AG08395 (cell line): ENCODE data around the gene CLRN3.

Source experiments
- DNase-seq: peaks from one replicate; pipeline ENCODE4 v3.0.0; 2012; ENCODE audit warnings: mixed read lengths, low spot score

The CLRN3 gene

DNA sequence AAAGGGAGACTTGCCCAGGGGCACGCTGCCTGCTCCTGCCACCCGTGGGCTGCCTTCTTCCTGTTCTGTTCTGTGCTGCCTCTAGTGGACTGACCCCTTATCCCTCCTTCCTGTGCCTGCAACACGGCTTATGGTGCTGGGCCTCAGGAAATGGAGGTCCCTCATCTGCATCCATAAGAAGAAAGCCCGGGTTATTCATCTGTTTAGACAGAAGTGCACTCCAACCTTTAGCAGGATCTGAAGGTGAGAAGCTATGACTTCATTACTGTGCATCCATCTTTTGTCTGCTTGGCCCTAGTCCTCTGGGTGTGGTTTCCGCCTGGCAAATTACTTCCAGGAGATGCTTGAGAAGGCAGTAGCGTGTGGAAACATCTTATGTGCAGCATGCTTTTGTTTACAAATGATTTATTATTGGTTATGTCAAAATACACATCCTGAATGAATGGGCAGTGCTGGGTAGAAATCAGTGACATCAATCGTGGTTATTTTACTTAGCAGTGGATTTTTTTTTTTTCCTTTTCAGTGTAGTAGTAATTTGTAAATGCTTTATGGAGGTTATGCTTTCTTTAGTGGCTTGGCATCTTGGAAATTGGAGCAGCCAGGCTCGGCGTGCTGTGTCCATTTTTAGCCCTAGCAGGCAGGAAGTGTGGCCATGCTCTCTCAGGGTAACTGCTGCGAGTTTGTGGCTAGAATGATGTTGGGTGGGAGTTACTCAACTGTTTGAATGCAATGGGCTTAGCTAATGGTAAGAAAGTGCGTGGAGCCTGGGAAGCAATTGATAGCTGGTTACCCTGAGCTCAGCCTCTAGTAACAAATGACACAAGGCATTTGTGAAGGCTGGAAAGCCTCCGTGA is 26.9 kb upstream of the CLRN3 start:
- DNase-seq = peak; percentile 79

DNA sequence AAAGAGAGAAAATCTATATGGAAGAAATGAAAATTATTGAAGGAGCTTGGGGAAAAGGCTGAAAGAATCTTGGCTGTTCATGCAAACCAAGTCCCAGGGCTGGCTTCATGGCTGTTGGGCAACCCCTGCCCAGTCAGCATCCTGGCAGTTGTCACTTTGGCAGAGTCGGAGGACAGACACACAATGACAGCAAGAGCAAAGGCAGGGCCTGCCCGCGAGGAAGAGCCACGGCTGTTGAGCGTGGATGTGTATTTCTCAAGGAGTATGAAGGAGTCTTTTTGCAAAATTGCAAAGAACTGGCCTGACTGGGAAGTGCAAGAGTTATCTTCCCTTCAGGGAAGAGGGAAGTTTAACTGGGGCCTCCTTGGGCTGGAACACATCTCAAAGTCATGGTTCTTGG is 25.8 kb upstream of the CLRN3 start:
- DNase-seq = no peak

DNA sequence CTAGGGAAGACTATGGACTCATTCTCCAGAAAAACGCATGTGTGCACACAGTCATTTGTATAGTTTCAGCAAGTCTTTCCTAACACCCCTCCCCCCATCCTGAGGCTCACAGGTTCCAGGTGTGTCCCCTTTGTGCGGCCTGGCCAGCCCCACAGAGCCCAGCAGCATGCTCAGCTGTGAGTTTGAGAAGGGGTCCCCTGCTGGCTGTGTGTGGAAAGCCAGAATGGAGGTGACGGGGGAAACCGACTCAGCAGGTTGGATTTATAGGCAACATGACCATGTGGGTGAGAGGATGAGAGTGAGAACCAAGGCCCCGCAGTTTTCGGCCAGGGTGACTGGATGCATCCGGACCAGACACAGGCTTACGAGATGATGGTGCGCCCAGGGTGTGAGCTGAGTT is 24.1 kb upstream of the CLRN3 start:
- no peak for DNase-seq

DNA sequence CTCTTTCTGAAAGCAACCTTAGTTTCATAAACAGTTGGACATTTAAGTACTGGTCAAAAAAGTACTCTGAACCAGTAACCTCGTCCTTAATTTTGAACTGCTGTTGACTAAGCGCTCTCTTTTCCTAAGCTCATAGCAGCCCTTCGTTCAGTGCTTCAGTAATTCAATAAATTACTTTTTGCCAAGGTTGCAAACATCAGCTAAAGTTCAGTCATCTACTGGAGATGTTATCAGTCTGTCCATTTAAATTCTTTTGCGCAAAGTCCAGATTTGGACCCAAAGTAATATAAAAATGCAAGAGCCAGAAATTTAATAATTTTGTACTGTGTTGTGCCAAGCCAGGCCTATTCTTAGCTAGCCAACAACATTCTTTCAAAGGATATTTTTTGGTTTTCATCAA is 22.6 kb upstream of the CLRN3 start:
- no peak for DNase-seq

DNA sequence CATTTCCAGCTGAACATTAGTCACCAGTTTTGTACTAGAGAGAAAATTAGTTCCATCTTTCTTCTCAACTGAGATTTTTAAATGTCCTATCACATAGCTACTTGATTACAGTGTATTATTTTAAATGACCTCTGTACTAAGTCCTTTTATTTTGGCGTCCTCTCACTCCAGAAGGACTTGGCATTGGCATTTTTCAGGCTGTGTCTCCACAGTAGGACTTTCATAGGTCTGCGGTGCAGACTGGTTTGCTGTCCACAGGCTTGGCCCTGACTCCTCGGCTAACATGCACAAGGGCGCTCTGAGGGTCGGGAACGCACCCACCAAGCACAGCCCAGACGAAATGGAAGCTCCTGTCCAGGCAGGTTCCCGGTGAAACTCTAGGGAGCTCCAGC is 20.6 kb upstream of the CLRN3 start:
- no peak for DNase-seq

DNA sequence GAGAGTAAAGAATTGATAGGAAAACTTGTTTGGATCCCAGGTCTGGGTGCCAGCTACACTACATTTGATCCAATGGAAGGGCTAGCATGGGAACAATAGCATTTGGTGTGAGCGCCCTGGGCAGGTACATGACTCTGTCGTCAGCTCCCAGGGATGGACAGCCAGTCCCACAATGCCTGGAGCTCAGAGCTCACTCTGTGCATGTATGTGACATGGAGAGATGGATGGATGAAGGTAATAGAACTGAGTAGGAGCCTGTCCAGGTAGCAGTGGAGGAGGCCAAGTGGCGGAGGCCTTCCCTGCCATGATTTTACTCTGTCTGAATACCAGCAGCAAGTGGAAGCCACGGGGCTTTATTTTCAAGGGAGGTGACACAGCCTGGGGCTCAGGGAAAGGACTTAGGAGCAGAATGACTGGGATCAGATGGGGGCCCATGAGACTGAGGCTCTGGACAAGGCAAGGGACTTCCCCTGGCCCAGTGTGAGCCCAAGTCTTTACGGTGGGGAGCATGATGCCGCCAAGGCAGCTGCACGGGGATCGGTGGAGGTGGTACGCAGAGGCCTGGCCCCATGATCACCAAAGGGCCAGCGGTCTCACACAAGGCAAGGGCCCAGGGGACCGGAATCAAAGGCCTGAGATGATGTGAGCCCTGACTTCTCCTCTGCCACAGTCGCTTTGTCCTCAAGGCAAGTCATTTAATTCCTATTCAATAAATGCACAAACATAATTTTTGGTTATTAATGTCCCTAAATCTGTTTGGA is 20.0 kb upstream of the CLRN3 start:
- no peak for DNase-seq

DNA sequence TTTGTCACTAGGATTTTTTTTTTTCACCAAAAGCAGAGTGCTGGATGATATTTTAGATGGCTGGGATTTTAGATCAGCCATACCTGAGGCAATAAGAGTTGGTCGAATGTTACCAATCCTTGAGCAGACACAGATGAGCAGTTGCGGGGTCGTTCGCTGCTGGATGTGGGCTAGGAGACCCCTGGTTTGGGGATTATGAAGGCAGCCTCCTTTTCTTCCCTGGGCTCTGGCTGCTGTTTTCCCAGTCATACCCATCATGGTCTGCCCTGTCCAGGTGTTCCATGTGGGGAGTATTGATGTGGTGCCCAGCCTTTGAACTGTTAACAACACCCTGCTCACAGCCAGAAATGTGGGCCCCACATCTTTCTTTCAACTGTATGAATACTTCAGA is 19.1 kb upstream of the CLRN3 start:
- no peak for DNase-seq

DNA sequence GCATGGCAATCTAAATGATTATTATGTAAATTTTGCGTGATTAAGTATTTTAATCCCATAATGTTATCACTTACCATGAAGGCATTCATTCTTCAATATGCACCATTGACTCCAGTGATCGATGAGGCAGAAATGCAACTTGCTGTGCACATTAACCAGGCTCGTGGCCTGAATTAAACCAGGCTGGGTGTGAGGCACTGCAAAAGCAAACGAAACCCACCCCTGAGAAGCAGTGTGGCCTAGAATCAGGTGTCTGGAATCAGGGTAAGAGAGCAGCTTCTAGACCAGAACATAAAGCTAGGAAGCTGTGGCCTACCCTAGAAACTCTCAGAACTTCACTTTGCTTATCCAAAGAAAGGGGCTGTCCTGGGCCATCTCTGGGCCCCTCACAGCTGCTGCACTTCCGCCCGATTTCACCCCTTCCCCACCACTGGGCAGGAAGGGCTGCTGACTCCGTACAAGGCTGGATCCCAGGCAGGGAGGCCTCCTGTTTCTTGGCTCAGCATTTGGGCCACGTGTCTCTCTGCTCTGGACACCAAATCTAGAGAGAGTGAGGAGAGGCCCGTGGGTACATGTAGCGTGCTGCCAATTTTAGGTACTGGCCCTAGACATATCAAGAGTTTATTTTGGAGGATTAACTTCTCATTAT is 18.6 kb upstream of the CLRN3 start:
- no peak for DNase-seq

DNA sequence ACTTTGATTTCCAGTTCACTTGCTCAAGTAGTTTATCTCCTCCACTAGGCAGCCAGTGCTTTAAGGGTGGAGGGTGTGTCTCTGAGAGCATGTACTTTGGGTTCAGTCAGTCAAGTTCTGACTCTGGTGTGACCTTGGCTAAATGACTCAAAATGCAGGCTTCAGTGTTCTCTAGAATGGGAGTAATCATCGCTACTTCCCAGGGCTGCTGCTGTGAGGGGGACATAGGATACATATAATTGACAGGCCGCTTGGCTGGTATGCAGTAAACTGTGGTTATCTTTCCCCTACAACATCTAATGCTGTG is 17.7 kb upstream of the CLRN3 start:
- DNase-seq = no peak

DNA sequence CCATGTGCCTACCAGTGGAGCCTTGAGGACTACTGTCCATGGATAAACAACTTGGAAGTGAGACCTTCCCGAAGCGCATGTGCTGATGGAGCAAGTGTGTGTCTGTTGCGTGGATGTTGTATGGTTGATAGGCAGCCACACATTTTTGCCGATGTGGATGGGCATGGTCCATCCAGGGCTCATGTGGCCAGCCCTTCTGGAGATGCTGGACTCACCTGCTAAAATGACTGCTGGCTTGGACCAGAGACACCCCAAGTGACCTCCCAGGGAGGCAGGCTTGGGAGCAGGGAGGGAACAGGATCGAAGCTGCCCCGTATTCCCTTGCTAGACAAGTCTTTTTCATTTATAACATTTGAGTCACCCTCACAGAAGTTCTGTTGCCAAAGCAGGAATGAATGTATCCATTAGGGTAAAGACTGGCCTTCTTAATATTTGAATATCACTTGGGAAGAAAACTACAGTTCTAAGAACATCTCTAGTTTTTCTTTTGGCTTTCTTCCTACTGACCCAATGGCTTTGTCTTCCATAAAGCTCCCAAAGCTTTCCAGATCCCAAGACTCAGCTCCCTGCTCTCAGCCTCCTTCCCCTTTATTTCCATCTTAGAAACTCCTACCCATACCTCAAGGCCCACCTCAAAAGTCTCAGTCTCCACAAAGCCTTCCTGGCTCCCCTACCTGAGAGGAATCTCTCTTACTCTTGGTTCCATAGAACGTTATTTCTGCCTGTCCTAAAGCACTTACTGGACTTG is 17.1 kb upstream of the CLRN3 start:
- DNase-seq = no peak

DNA sequence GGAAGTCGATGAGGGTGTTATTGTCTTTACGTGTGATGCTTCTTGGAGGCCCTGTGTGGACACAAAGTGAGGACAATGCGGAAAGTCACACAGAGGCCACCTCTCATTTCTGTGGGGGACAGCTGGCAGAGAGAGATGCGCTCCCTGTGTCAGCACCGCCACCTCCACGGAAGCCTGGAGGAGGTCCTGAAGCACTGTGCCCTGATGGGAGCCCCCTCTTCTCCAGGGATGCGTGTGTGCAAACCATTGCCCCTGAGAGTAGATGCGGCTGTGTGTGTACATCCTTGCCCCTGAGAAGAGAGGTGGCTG is 16.2 kb upstream of the CLRN3 start:
- DNase-seq = no peak

DNA sequence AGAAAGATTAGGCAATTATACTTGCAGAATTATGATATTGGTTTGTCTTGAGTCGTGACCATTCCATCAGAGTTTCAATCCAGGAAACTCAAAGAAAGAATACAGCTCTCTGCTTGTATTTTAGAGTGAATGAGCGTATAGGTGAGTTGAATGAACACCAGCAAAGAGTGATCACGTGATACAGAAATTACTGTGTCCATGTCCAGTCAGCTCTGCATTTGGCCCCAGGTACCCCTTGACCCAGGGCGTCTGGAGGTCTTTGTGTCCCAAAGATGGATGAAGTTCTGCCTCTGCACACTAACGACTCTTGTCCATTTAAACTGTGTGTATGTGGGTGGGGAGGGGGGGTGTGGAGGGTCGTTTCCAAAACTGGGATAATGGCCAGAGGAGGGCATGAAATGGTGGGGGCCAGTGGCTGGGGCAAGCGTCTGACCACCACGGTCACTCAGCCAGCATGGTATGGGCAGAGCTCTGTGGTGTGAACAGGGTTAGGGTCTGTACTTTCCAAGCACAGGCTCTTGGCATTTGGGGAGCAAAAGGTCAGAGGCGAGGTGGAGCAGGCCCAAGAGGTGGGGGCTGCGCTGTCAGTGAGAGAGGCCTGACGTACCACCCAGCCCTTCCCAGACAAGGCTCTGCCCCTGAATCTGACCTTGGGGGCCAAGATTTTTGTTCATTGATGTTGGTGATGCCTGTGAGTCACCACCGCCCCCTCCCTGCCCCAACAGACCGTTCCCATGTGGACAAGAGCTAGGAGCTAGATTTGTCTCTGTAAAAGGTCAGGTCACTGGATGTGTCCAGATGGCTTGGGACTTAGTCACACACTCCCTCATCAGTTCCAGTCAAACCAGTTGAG is 15.6 kb upstream of the CLRN3 start:
- DNase-seq = peak; percentile 78

DNA sequence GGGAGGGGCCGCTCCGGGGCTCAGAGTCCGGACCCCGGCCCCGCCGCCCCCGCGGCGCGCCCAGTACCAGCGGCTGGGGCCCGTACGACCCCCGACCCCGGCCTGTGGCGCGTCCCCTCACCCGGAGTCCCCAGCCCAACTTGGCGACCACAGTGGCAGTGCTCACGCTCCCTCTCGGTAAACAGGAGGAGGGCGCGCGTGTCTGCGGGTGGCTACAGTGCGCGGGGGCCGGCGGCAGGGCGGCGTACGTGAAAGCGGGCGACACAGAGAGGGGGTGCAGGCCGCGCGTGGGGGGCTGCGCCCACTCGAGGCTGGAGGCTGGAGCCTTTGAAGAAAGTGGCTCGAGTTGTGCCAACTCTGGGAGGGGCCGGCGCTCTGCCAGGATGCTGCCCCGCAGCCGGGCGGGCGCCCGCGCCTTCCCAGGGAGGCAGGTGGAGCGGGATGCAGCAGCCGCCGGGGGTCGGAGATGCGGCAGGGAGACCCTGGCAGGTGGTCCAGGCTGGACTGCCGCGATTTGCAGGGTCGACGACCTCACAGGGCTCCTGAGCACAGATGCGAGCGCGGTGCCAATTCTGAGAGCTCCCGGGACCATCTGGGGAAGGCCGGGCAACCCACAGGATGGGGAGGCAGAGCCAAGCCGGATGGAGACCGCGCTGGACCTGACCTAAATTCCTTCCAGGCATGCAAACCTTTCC is 14.8 kb upstream of the CLRN3 start:
- peak; percentile 76 for DNase-seq

DNA sequence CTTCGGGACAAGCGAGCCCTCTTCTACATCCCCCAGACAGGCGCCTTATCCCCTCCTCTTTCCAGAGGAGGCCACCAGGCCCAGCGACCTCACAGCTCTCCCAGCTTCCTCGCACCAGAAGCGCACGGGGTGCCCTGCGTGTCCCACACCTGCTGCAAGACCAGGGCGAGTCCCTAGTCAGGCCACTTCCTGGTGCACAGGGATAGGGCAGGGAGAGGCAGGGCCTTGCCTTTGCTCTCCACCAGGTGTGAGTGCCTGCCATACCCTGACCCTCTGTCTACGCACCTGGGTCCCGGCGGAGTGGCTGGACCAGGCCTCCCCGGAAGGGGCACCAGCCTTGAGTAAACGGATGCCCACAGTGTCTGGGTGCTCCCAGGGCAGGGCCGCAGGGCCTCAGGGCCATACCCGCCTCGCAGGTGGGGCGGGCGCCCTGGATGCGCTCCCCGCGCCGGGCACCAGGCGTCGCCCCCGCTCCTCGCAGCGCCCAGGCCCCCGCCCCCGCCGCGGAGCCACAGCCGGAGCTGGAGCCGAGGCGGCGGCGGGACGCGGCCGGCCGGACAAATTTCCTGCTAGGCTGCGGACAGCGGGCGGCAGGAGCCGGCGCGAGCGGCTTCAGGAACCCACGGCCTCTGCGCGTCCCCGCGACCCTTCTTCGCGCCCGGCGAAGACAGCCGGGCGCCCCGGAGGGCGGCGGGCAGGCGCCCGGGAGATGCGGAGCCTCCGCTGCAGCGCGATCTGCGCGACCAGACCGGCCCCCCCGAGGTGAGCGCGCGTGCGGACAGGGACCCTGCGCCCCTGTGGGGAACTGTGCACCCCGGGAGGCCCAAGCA is 14.0 kb upstream of the CLRN3 start, which contains the start of gene PTPRE:
PTPRE (plus strand) TSS at position 556 of the 830 bp plus-strand sequence. CDS start 133,779 bp downstream, outside the sequence.
- DNase-seq = peak; percentile 87

DNA sequence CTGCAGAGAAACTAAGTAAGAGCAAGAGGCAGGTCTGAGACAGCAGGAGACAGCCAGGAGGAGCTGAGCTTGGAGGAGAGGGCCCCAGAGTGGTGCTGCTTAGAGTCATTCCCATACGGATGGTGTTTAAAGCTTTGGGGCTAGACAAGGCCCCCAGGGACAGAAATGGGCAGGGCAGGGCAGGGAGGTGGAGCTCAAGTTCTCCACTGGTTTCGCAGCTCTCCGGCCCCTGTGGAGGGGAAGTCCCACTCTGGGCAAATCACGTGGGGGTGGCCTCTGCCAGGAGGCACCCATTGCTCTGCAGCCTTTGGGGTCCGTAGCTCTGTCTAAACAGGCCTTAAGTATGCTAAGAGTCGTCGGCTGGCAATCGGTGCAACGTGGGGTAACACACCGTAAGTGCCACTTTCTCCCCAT is 13.1 kb upstream of the CLRN3 start:
- DNase-seq = no peak

DNA sequence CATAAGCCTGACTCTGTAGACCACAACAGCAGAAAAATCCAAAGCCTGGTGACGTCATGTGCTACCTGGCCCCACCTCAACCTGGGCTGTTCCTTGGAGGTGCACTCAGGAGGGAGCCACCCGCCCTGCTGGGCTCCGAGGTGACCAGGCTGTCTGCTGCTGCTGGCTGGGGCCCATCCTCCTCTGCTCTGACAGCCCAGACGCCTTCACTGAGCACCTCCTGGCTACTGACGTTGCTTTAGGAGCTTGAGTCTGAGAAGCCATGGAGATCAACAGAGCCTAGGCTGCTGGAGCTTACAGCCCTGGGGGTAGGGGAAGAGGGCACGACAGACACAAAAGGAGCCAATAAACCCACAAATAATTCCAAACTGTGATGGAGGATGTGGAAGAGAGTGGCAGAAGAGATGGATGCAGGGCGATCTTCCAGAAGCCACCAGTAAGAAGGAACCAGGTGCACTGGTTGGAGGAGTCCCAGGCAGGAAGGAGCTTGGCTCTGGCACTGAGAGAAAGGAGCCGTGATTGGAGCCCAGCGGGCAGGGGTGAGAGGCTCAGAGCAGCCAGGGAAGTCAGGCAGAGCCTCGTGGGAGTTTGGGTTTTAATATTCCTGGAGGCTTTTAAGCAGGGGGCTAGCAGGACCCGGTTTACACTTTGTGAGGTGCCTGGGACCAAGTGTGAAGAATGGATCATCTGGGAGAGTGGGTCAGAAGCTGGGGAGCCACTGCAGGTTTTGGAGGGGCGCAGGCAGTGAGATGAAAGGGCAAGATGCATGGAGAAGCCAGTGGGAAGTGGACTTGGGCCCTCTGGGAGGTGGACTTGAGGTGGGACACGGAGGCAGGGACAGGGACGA is 12.5 kb upstream of the CLRN3 start:
- DNase-seq = no peak

DNA sequence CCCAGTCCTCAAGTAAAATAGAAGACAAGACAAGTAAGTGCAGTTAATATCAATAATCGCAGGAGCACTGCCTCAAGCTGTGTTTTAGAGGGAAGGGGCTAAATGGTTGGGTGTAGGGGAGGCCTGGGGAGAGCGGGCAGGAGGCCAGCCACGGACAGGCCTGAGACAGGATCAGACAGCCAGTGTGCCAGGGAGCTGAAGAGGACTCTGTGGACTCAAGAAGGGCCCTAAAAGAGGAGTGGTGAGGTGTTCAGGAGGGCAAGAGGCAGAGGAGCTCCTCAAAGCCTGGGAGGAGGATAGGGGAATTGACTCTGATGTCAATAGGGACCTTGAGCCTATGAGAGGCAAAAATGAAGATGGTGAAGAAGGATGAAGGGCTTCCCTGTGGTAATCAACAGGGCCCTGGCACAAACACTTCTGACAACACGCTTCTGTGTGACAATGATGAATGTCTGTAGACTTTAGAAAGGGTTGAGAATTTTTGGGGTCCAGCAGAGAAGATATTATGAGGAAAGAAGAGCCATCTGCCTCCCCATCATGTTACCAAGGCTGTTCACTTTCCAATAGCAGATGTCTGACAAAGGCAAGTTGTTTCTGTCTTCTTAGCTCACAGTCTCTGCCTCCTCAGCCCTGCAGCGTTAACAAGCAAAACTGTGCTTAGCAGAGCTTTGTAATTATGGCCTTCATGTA is 11.7 kb upstream of the CLRN3 start:
- no peak for DNase-seq

DNA sequence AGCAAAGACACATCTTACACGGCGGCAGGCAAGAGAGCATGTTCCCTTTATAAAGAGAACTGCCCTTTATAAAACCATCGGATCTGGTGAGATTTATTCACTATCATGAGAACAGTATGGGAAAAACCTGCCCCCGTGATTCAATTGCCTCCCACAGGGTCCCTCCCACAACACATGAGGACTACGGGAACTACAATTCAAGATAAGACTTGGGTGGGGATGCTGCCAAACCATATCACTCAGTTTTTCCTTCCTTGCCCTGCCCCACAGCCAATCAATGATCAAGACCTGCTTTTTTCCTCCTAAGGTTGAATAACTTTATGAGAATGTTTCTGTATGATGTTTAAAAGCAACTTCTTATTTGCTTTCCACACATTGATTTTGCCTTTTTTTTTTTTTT is 11.0 kb upstream of the CLRN3 start:
- no peak for DNase-seq
